ENCODE data around the gene YWHAG.
"Not testable (repeated sequence)": the region's sequence is repeated elsewhere in the genome, so short reads cannot be mapped to it uniquely, and the experiment has no call there.

YWHAG gene

DNA sequence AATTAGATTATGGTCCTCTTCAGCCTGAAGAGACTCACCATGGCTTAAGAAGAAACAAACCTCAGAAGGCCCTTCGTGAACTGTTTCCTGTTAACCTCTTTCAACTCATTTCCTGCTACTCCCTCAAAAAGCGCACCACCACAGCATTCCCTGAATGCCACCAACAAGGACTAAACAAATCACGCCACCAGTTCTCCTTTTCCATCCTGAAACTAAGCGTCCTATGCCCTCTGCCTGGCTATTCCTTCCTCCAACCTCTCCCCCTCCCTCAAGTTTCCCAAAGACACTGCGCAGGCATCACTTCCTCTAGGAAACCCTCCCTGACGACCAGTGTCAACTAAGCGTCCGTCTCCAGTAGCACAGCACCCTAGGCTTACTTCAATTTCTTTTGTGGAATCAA, 12.0 kb downstream of the YWHAG start:
- no peak for DNase-seq

GRCh38 chr7:76346097-76346496, 12.7 kb downstream of the YWHAG start:
- no peak for DNase-seq

- DNase-seq: no peak
Measured at GRCh38 chr7:76343931-76344321, 14.9 kb downstream of the YWHAG start.

DNA sequence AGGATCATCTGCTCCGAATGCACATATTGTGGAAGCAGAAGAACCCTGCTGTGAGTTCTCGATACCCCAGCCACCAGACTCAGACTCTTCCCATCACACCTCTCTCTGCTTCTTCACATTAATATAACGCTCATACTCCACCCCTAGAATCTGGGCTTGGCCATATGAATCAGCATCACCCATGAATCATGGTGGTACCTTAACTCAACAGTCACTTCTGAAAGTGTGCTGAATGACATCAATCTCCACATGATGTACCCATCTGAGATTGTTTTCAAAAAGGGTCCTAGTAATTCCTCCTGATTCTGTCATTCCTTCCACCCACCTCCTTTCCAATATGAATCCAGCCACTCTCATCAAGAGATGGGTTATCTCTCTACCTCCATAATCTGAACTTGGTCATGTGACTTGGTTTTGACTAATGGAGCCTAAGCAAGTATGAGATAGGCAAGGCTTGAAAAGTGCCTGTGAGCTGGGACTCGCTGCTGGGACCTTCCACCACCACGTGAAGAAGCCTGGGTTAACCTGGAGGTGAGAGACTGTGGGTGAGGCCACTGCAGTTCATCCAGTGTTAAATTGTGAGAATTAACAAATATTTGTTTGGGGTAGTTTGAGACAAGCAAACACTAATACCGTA, 15.4 kb downstream of the YWHAG start:
- DNase-seq: no peak

DNA sequence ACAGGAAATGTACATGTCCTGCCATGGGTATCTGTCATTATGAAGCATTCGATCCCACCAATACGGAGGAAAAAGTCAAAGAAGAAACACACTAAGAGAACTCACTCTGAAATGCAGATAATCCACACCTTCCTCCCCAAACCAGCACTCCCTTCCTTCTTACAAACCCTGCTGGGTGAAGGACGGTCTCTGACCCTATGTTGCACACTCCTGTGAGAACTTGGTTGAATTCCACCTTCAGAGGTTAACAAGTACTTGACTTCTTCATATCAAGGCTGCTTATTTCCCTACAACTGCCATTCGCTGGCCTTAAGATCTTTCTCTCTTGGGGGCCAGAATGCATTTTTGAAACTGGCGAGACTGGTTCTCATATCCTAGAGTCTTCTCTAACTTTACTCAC, 16.6 kb downstream of the YWHAG start:
- no peak for DNase-seq

DNA sequence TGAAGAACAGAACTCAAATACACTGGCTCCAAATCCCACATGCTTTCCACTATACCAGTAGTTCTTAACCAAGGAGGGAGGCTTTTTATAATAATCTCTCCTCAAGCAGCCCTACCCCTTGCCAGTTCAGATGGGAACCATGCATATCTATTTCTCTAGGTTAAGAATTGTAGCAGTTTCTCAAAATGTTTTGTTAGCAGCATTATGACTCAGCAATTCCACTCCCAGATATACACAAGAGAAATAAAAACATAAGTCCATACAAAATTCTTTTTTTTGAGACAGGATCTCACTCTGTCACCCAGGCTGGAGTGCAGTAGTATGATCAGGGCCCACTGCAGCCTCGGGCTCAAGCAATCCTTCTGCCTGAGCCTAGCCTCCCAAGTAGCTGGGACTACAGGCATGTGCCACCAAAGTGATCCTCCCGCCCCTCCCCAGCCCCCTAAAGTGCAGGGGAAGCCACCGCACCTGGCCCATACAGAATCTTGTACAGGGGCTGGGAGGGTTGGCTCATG, 18.1 kb downstream of the YWHAG start:
- no peak for DNase-seq

DNA sequence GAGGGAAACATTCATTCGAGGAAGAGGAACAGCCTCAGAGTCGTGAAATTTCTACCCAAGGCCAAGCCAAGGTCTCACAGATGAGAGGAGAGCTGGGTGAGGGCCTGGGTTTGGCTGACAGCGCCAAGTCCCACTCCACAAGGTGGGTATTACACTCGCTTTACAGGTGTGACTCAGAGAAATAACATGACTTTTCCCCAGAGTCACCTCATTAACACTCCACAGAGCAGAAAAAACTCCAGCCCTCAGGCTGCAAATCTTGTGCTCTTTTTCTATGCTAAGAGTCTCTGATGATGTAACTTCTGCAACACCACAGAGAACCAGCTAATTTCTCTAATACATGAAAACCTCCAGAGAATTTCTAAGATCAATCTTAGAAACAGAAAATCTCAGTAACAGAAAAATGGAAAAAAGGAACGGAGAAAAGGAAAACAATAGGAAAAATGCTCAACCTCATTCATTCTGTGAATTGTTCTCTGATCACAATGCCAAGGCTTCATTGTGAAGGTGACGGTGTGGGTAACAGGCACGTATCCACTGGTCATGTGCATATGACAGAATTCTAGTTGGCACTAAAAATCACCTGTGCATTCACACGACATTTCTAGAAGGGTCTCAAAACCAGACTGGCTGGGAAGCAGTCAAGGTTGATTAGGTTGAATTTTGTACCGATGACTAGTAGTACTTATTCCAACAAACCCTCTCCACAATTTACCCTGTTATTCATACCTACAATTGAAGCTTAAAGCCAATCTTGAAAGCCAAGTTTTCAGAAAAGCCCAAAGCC, 20.3 kb downstream of the YWHAG start:
- no peak for DNase-seq

DNA sequence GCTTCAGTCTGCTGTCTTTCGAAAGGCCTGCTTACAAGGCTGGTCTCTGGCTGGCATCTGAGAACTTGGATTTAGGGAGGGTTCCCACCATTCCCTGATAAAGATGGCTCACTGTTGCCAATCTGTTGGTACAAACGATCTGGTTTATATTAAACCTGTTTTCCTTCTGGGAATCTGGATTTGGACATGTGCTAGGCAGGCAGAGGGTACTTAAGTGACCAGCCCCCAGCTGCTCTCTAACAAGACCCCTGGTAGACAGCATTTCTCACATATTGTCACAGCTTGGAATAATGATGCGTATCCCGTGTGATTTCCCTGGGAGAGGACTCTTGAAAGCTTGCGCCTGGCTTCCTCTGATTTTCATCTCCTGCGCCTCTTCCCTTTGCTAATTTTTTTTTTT, 21.6 kb downstream of the YWHAG start:
- DNase-seq: peak; percentile 40 to 81

DNA sequence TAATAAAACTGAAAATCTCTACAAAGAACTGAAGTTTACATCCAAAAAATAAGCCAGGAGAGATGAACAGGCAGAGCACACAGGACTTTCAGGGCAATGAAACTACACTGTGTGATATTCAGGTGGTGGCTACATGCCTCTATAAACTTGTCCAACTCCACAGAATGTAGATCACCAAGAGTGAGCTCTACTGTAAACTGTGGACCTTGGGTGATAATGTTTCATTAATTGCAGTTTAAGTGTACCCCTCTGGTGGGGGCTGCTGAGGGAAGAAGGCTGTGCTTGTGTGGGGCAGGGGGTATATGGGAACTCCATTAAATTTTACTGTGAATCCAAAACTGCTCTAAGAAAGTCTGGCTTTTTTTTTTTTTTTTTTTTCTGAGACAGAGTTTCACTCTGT, 22.7 kb downstream of the YWHAG start:
- no peak for DNase-seq

DNA sequence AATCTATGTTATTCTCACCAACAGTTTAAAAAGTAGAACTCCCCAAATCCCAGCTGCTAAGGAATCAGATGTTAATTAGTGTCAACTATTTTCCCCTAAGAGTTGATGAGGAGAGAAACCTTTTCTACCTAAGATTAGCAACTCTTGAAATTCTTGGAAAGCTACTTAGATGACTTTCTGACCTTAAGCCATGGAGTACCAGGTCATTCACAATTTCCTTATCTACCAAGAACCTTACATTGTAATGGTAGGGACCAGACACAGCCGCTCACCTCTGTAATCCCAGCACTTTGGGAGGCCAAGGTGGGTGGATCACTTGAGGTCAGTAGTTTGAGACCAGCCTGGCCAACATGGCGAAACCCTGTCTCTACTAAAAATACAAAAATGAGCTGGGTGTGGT, 23.4 kb downstream of the YWHAG start:
- DNase-seq: not testable (repeated sequence)

DNA sequence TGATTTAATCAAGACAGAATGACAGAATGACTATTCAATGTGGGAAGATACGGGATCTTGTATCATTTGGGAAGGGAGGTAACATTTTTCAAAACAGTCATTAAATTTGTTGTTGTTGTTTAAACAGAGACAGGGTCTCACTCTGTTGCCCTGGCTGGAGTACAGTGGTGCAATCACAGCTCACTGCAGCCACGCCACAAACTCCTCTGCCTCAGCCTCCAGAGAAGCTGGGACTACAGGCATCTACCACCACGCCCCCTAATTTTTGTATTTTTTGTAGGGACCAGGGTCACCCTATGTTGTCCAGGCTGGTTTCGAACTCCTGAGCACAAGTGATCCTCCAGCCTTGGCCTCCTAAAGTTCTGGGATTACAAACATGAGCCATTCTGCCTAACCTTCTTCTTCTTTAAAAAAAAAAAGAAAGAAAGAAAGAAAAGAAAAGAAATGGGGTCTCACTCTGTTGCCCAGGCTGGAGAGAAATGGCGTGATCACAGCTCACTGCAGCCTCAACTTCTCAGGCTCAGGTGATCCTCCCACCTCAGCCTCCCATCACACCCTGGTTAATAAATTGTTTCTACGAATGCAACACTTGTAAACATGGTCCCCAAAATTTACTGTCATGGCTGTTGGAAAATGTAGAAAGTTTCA, 24.3 kb downstream of the YWHAG start:
- DNase-seq: no peak

- DNase-seq: no peak
Measured at GRCh38 chr7:76333511-76334101, 25.2 kb downstream of the YWHAG start.

GRCh38 chr7:76332078-76332477, 26.7 kb downstream of the YWHAG start:
- DNase-seq: no peak

- DNase-seq: no peak
Measured at GRCh38 chr7:76330673-76331072, 28.1 kb downstream of the YWHAG start.

DNA sequence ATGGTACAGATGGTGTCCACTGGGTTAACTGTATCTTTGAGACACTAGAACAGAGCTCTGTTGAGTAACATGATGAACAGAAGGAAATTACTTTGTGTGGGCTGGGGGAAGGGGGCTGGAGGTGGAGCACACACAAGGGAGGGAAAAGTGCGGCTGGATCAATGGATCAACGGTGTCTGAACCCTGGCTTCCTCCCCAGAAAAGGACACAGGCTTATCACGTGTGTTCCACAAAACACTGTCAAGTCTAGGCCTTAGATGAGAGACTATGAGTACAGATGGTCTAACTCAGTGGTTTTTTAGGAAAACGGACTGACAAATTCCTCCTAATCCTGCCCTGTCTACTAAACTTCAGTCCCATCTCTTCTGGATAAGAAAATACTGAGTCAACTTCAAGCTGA, 28.5 kb downstream of the YWHAG start:
- no peak for DNase-seq

DNA sequence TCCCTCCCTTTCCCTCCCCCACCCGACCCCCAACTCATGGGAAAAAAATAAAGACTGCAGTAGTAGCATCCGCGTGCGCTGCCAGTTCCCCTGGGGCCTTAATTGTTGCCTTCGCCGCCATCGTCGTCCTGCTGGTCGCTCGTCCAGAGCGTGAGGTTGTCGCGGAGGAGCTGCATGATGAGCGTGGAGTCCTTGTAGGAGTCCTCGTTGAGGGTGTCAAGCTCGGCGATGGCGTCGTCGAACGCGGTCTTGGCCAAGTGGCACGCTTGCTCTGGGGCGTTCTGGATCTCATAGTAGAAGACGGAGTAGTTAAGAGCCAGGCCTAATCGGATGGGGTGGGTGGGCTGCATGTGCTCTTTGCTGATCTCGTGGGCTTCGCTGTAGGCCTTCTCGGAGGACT, 29.3 kb downstream of the YWHAG start:
- DNase-seq: no peak

- no peak for DNase-seq
Measured at GRCh38 chr7:76328389-76328788, 30.4 kb downstream of the YWHAG start.

GRCh38 chr7:76327610-76328009, 31.2 kb downstream of the YWHAG start:
- no peak for DNase-seq

GRCh38 chr7:76326646-76327233, 32.1 kb downstream of the YWHAG start:
- no peak for DNase-seq

DNA sequence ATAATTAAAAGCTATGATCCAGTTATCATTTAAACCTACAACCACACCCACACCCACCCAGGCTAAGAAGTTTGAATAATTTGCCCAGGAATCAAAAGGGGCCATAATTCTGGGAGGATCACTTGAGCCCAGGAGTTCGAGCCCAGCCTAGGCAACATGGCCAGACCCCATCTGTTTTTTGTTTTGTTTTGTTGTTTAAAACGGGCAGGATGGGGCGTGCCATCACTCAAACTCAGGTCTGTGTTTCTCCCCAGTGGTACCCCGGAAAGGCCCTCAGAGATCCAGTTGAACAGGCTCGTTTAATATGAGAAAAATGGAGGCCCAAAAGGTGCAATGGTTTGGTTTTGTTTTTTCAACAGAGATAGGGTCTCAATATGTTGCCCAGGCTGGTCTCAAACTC, 33.0 kb downstream of the YWHAG start:
- no peak for DNase-seq

- no peak for DNase-seq
Measured at GRCh38 chr7:76325092-76325491, 33.7 kb downstream of the YWHAG start.

GRCh38 chr7:76318488-76319353, 40.1 kb downstream of the YWHAG start:
- peak; percentile 82 to 85 for DNase-seq

Data from NCI-H524 (cell line).